ENCODE data around the gene COA1.

DNA sequence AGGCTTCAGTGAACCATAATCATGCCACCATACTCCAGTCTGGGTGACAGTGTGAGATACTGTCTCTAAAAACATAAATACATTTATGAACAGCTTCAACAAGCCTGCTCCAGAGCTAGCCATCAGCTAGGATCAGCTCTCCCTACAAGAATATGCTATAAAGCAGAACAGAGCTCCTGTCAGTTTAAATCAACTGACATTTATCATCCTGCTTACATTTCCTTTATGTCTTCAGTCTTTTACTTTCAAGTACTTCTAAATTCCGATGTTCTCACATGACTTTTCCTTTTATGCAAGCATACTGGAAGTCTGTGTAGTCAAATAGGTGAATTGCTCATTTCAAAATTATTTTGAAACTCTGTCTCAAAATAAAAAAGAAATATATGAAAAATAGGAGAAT is 64.6 kb downstream of the COA1 start:
- no peak for TF ChIP-seq POLR2A (IDR thresholded peaks at IDR 0.05)
- TF ChIP-seq, protein P1, sequence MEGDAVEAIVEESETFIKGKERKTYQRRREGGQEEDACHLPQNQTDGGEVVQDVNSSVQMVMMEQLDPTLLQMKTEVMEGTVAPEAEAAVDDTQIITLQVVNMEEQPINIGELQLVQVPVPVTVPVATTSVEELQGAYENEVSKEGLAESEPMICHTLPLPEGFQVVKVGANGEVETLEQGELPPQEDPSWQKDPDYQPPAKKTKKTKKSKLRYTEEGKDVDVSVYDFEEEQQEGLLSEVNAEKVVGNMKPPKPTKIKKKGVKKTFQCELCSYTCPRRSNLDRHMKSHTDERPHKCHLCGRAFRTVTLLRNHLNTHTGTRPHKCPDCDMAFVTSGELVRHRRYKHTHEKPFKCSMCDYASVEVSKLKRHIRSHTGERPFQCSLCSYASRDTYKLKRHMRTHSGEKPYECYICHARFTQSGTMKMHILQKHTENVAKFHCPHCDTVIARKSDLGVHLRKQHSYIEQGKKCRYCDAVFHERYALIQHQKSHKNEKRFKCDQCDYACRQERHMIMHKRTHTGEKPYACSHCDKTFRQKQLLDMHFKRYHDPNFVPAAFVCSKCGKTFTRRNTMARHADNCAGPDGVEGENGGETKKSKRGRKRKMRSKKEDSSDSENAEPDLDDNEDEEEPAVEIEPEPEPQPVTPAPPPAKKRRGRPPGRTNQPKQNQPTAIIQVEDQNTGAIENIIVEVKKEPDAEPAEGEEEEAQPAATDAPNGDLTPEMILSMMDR (IDR thresholded peaks at IDR 0.05) = no peak
